HEK293 (cell line): ENCODE results near the gene IER2.

ENCODE experiments used
- KLF17 ChIP-seq: fragments of 450-650 bp; formaldehyde crosslinking; IDR thresholded peaks from 2 replicates; pipeline ENCODE4 v1.5.1; 2016; ENCODE audit warnings: missing biosample characterization, missing genetic modification characterization
- PATZ1 ChIP-seq: fragments of 450-650 bp; formaldehyde crosslinking; IDR thresholded peaks from 2 replicates; pipeline ENCODE4 v1.5.1; 2016; ENCODE audit warnings: missing biosample characterization, missing genetic modification characterization
- PBX3 ChIP-seq: sonication (generic); formaldehyde crosslinking; IDR thresholded peaks from 2 replicates; pipeline ENCODE4 v1.8.1; 2022; ENCODE audit warnings: mild to moderate bottlenecking, moderate library complexity, missing genetic modification reagents
- PRDM4 ChIP-seq: fragments of 450-650 bp; formaldehyde crosslinking; IDR thresholded peaks from 2 replicates; pipeline ENCODE4 v1.5.1; 2017; ENCODE audit warnings: missing biosample characterization, missing genetic modification characterization
- SP2 ChIP-seq: fragments of 450-650 bp; formaldehyde crosslinking; IDR thresholded peaks from 2 replicates; pipeline ENCODE4 v1.5.1; 2016; ENCODE audit warnings: missing biosample characterization, missing genetic modification characterization
- TSHZ1 ChIP-seq: fragments of 450-650 bp; formaldehyde crosslinking; IDR thresholded peaks from 2 replicates; pipeline ENCODE4 v1.5.1; 2016; ENCODE audit warnings: missing biosample characterization, missing genetic modification characterization, borderline replicate concordance
- ZBTB11 ChIP-seq: fragments of 450-650 bp; formaldehyde crosslinking; conservative IDR thresholded peaks from 2 replicates; pipeline ENCODE4 v1.5.1; 2016; ENCODE audit warnings: low read depth, missing biosample characterization, missing genetic modification characterization
- ZBTB17 ChIP-seq: fragments of 450-650 bp; formaldehyde crosslinking; IDR thresholded peaks from 2 replicates; pipeline ENCODE4 v1.5.1; 2016; ENCODE audit warnings: missing biosample characterization, missing genetic modification characterization
- ZBTB6 ChIP-seq: fragments of 450-650 bp; formaldehyde crosslinking; IDR thresholded peaks from 2 replicates; pipeline ENCODE4 v1.5.1; 2017; ENCODE audit warnings: missing biosample characterization, missing genetic modification characterization
- ZBTB7A ChIP-seq: fragments of 450-650 bp; formaldehyde crosslinking; IDR thresholded peaks from 2 replicates; pipeline ENCODE4 v1.5.1; 2016; ENCODE audit warnings: low read depth, missing biosample characterization, missing genetic modification characterization
- ZFP3 ChIP-seq: fragments of 450-650 bp; formaldehyde crosslinking; IDR thresholded peaks from 2 replicates; pipeline ENCODE4 v1.5.1; 2016; ENCODE audit warnings: low read depth, missing biosample characterization, missing genetic modification characterization
- ZNF169 ChIP-seq: fragments of 450-650 bp; formaldehyde crosslinking; IDR thresholded peaks from 2 replicates; pipeline ENCODE4 v1.5.1; 2016; ENCODE audit warnings: missing biosample characterization, missing genetic modification characterization
- ZNF223 ChIP-seq: fragments of 450-650 bp; formaldehyde crosslinking; IDR thresholded peaks from 2 replicates; pipeline ENCODE4 v1.5.1; 2016; ENCODE audit warnings: missing biosample characterization, missing genetic modification characterization
- ZNF24 ChIP-seq: fragments of 450-650 bp; formaldehyde crosslinking; IDR thresholded peaks from 2 replicates; pipeline ENCODE4 v1.5.1; 2016; ENCODE audit warnings: missing biosample characterization, missing genetic modification characterization
- ZNF404 ChIP-seq: fragments of 450-650 bp; formaldehyde crosslinking; IDR thresholded peaks from 2 replicates; pipeline ENCODE4 v1.5.1; 2017; ENCODE audit warnings: missing biosample characterization, missing genetic modification characterization
- ZNF423 ChIP-seq: fragments of 450-650 bp; formaldehyde crosslinking; IDR thresholded peaks from 2 replicates; pipeline ENCODE4 v1.5.1; 2016; ENCODE audit warnings: missing biosample characterization, missing genetic modification characterization
- ZNF433 ChIP-seq: fragments of 450-650 bp; formaldehyde crosslinking; IDR thresholded peaks from 2 replicates; pipeline ENCODE4 v1.5.1; 2016; ENCODE audit warnings: missing biosample characterization, missing genetic modification characterization, low read depth
- ZNF48 ChIP-seq: fragments of 450-650 bp; formaldehyde crosslinking; IDR thresholded peaks from 2 replicates; pipeline ENCODE4 v1.5.1; 2016; ENCODE audit warnings: missing biosample characterization, missing genetic modification characterization
- ZNF571 ChIP-seq: fragments of 450-650 bp; formaldehyde crosslinking; IDR thresholded peaks from 2 replicates; pipeline ENCODE4 v1.5.0; 2017; ENCODE audit warnings: missing biosample characterization, missing genetic modification characterization
- ZNF610 ChIP-seq: fragments of 450-650 bp; formaldehyde crosslinking; IDR thresholded peaks from 2 replicates; pipeline ENCODE4 v1.5.1; 2016; ENCODE audit warnings: missing biosample characterization, missing genetic modification characterization, borderline replicate concordance
- ZNF629 ChIP-seq: fragments of 450-650 bp; formaldehyde crosslinking; IDR thresholded peaks from 2 replicates; pipeline ENCODE4 v1.5.1; 2017; ENCODE audit warnings: missing biosample characterization, missing genetic modification characterization
- ZNF660 ChIP-seq: fragments of 450-650 bp; IDR thresholded peaks from 2 replicates; pipeline ENCODE4 v1.5.1; 2018; ENCODE audit warnings: missing biosample characterization, mild to moderate bottlenecking, missing genetic modification characterization
- ZNF664 ChIP-seq: fragments of 450-650 bp; formaldehyde crosslinking; IDR thresholded peaks from 2 replicates; pipeline ENCODE4 v1.5.1; 2016; ENCODE audit warnings: missing biosample characterization, missing genetic modification characterization
- ZNF670 ChIP-seq: fragments of 450-650 bp; formaldehyde crosslinking; IDR thresholded peaks from 2 replicates; pipeline ENCODE4 v1.5.1; 2016; ENCODE audit warnings: missing biosample characterization, missing genetic modification characterization, low read depth
- ZNF76 ChIP-seq: fragments of 450-650 bp; formaldehyde crosslinking; IDR thresholded peaks from 2 replicates; pipeline ENCODE4; 2016; ENCODE audit warnings: low read depth, missing biosample characterization, missing genetic modification characterization, borderline replicate concordance

Gene IER2

GRCh38 chr19:13117772-13118423 is 32.3 kb upstream of the IER2 start, which contains the start of gene NACC1 (continued):
- peak; percentile 61; the same call in 1 of the 2 replicates for TF ChIP-seq ZNF660 (tag by site-specific recombination)
- no peak for TF ChIP-seq ZNF571 (tag by site-specific recombination)
- no peak for TF ChIP-seq ZNF404 (tag by site-specific recombination)
- TF ChIP-seq ZNF48 (tag by site-specific recombination): no peak
- TF ChIP-seq ZNF223: no peak
- TF ChIP-seq PATZ1: peak; percentile 20; the same call in 1 of the 2 replicates
- TF ChIP-seq ZNF664 (tag by site-specific recombination): no peak
- no peak for TF ChIP-seq PBX3
- TF ChIP-seq ZNF76: no peak
- no peak for TF ChIP-seq SP2 (tag by site-specific recombination)
- TF ChIP-seq ZNF433 (tag by site-specific recombination): no peak
- peak; percentile 77 for TF ChIP-seq ZBTB11
- no peak for TF ChIP-seq ZFP3 (tag by site-specific recombination)
- no peak for TF ChIP-seq ZNF423 (tag by site-specific recombination)
- peak; percentile 12; the same call in 1 of the 2 replicates for TF ChIP-seq PRDM4 (tag by site-specific recombination)
- TF ChIP-seq KLF17: peak; percentile 68; the same call in 1 of the 2 replicates
- TF ChIP-seq TSHZ1 (tag by site-specific recombination): no peak
- peak; percentile 73 for TF ChIP-seq ZBTB17
- TF ChIP-seq ZBTB6 (tag by site-specific recombination): peak; percentile 87
- TF ChIP-seq ZNF24: 0 out of 2 replicates have a peak, but pooled peaks have one; percentile 47
- no peak for TF ChIP-seq ZBTB7A (tag by site-specific recombination)
- no peak for TF ChIP-seq ZNF610
- no peak for TF ChIP-seq ZNF169 (tag by site-specific recombination)
- no peak for TF ChIP-seq ZNF670
- no peak for TF ChIP-seq ZNF629 (tag by site-specific recombination)
